GM12891 (cell line): ENCODE data around the gene CALY.
"Not testable (repeated sequence)": the region's sequence is repeated elsewhere in the genome, so short reads cannot be mapped to it uniquely, and the experiment has no call there.

Experiments
- POLR2A ChIP-seq: IDR thresholded peaks from 2 replicates; pipeline ENCODE4 v1.6.1; 2011; ENCODE audit warnings: low read depth, low read length, control low read depth
- POLR2AphosphoS5 ChIP-seq: IDR thresholded peaks from 2 replicates; pipeline ENCODE4 v1.6.1; 2011; ENCODE audit warnings: low read depth, low read length, control low read depth
- POU2F2 ChIP-seq: IDR thresholded peaks from 2 replicates; pipeline ENCODE4 v1.6.1; 2011; ENCODE audit warnings: low read depth, mild to moderate bottlenecking, control low read depth, low read length, moderate library complexity
- TAF1 ChIP-seq: IDR thresholded peaks from 2 replicates; pipeline ENCODE4 v1.6.1; 2011; ENCODE audit warnings: low read depth, low read length, control low read depth

DNA sequence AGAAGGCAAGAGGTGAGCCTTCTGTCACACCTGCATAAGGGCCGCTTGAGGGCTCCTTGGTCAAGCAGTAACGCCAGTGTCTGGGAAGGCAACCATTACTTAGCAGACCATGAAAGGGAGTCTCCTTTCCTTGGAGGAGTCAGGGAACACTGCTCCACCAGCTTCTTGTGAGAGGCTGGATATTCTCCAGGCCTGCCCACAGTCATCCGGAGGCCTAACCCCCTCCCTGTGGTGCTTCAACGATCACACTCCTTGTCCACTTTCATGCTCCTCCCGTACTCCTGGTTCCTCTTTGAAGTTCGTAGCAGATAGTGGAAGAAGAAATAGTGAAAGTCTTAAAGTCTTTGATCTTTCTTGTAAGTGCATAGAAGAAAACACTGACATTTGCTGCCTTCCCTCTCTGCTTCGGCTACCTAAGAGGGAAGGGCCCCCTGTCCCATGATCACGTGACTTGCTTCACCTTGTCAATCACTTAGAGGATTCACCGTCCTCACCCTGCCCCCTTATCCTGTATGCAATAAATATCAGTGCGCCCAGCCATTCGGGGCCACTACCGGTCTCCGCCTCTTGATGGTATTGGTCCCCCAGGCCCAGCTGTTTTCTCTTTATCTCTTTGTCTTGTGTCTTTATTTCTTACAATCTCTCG, 14.5 kb downstream of the CALY start:
- TF ChIP-seq POLR2AphosphoS5, POLR2A, TAF1, POU2F2: not testable (repeated sequence)
